KG1 (cell line): ENCODE data around the gene MAPK14.
A peak's percentile ranks its signal among the peaks of the same experiment; 100 is the strongest.

ENCODE experiments used
- DNase-seq: peaks from one replicate; lab custom pipeline; 2025; lab: John Stamatoyannopoulos, UW

Gene MAPK14

DNA sequence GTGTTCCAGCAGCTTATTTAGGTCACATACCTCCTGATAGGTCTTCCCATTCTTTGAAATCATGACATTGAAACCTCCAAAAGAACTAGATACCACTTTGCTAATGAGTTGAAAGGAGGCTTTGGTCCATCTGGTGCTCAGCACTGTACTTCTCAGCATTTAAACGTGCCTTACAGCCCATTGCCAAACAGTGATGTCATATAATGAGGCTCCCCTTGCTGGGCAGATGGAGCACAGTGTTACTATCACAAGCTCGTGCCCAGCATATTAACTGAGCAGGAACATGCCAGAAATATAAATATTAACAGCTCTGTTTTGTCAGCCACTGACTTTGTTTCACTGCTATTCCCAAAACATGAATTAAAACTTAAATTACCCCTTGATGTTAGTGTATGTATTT lies 77.2 kb downstream of the MAPK14 start:
- no peak for DNase-seq

DNA sequence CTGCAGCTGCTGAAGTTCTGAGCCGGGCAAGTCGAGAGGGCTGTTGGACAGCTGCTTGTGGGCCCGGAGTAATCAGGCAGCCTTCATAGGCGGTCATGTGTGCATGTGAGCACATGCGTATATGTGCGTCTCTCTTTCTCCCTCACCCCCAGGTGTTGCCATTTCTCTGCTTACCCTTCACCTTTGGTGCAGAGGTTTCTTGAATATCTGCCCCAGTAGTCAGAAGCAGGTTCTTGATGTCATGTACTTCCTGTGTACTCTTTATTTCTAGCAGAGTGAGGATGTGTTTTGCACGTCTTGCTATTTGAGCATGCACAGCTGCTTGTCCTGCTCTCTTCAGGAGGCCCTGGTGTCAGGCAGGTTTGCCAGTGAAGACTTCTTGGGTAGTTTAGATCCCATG lies 81.5 kb downstream of the MAPK14 start:
- no peak for DNase-seq

DNA sequence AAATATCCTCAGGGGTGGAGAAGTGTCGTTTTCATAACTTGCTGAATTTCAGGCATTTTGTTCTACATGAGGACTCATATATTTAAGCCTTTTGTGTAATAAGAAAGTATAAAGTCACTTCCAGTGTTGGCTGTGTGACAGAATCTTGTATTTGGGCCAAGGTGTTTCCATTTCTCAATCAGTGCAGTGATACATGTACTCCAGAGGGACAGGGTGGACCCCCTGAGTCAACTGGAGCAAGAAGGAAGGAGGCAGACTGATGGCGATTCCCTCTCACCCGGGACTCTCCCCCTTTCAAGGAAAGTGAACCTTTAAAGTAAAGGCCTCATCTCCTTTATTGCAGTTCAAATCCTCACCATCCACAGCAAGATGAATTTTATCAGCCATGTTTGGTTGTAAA lies 82.4 kb downstream of the MAPK14 start:
- no peak for DNase-seq

DNA sequence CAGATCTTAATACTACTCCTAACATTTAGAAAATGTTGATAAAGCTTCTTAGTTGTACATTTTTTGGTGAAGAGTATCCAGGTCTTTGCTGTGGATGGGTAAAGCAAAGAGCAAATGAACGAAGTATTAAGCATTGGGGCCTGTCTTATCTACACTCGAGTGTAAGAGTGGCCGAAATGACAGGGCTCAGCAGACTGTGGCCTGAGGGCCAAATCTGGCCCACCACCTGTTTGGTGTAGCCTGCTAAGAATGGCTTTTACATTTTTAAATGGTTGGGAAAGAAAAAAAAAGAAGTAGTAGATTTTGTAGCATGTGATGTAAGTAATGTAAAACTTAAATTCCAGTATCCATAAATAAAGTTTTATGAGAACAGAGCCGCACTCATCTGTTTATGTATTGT lies 83.3 kb downstream of the MAPK14 start:
- no peak for DNase-seq

DNA sequence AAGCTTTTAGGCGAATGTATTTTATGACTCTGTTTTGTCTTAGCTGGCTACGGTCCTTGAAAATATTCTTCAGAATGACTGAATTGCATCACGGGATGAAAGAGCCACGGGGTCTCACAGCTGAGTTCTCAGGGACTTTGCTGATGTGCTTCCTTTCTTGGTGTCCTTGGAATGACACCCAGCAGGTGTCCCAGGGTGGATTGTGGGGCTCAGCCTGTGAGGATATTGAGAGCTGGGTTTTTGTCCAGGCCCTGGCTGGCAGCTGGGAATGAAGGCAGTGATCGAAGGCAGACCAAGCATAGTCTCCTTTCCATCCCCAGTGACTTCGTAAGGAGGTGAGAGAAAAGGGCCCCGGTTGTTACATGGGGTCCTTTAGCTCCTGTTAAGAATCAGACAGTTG lies 83.9 kb downstream of the MAPK14 start:
- no peak for DNase-seq

DNA sequence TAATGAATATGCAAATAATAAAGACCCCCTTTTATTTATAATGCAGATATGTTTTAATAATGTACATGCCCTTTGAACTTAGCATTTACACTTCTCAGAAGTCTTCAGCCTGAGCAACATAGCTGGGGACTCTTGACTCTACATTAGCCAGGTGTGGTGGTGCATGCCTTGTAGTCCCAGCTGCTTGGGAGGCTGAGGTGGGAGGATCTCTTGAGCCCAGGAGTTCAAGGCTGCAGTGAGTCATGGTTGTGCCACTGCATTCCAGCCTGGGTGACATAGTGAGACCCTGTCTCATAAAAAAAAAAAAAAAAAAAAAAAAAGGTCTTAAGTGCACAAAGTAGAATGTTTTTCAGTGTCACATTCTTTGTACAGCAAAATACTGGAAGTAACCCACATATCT lies 85.4 kb downstream of the MAPK14 start:
- no peak for DNase-seq

DNA sequence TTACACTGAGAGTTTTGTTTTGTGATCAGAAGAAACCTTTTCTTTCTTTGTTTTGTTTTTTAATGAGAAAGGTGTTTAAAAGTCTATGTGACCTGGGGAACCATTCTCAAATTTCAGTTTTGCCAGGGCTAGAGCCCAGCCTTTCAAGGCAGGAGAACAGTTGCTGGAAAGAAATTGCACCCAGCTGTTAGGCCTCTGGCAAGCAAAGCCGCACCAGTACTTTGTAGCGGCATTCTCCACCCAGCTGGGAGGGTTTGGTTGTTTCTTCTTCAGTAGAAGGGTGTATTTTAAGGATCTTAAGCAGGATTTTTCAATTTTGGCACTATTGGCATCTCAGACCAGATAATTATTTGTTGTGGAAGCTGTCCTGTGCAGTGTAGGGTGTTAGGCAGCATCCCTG lies 86.1 kb downstream of the MAPK14 start:
- DNase-seq = no peak

DNA sequence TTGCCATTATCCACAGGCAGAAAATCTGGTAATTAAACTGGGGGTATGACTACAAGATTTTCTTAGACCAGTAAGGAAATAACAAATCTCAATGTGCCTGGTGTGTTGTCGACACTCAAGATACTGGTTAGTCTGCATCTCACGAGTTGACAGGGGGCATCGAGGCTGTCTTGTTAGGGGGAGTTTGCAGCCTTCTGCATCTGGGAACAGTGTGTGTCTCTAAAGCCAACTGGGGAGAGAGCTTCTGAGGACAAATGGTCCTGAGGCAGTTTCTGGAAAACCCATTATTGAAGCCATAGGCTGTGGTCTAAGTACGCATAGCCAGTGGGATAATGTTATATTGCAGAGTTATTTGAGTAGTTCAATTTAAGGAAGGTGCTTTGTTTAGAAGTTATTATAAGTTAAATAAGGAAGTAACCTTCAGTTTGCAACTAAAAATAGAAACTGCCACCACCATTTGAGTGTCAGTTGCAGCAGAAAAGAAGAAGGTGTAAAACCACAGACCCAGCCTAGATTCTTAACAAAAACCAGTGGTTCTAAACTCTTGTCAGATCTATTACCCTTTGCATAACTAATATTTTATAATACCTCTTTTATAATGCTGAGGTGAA lies 87.3 kb downstream of the MAPK14 start:
- DNase-seq = peak; percentile 56

DNA sequence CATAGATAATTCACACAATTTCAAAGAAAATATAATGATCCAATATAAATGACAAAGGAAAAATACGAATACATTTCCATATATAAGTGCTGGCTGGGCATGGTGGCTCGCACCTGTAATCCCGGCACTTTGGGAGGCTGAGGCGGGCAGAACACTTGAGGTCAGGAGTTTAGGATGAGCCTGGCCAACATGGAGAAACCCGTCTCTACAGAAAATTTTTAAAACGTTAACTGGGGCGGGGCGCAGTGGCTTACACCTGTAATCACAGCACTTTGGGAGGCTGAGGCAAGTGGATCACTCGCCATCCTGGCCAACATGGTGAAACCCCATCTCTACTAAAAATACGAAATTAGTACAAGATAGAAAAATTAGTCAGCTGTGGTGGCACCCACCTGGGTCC lies 87.8 kb downstream of the MAPK14 start:
- DNase-seq = no peak

DNA sequence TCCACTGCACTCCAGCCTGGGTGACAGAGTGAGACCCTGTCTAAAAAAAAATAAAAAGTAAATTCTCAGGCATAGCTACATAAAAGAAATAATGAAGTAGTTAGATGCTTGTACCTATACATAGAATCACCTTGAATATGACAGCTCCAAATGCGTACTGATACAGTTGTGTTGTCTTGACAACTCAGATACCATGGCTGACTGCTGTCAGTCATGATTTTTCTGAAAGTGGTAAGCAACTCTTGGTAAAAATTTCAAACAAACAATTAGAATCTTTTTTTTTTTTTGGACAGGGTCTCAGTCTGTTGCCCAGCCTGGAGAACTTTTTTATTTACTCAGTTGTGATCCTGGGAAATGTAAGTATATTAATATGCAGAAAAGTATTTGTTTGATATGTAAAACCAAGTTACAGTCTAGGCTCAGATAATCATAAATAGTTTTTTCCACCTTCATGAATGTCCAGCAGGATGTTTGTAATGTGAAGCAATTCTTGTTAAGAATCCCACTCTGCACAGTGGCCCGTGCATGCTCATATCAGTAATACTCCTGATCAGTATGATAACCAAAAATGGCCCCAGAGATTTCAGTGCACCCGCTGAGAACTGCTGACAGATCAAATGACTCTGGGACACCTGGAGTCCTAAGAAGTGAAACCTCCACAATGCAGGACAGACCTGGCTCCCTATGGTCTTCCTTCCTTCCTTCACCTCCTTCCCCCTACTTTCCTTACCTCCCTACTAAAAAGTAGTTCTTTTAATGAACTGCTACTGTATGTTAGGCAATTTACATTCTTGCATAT lies 88.7 kb downstream of the MAPK14 start:
- DNase-seq = no peak

DNA sequence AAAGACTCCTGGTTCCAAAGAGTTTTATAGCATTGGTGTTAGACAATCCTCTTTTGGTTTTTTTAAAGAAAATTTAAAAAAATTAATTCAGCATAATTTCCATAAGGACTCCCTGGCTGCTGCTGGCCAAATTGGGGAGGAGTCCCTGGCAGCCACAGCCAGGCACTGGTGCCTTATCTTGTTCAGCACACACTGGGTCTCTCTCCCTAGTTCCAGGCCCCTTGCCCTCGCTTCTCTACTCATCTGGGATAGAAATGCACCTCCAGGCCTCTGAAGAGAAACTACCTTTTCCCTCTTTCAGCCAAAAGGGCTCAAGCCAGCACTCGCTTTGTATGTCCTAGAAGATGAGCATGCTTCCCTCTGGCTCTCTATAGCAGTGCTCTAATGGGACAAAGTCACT lies 89.3 kb downstream of the MAPK14 start:
- DNase-seq = no peak

DNA sequence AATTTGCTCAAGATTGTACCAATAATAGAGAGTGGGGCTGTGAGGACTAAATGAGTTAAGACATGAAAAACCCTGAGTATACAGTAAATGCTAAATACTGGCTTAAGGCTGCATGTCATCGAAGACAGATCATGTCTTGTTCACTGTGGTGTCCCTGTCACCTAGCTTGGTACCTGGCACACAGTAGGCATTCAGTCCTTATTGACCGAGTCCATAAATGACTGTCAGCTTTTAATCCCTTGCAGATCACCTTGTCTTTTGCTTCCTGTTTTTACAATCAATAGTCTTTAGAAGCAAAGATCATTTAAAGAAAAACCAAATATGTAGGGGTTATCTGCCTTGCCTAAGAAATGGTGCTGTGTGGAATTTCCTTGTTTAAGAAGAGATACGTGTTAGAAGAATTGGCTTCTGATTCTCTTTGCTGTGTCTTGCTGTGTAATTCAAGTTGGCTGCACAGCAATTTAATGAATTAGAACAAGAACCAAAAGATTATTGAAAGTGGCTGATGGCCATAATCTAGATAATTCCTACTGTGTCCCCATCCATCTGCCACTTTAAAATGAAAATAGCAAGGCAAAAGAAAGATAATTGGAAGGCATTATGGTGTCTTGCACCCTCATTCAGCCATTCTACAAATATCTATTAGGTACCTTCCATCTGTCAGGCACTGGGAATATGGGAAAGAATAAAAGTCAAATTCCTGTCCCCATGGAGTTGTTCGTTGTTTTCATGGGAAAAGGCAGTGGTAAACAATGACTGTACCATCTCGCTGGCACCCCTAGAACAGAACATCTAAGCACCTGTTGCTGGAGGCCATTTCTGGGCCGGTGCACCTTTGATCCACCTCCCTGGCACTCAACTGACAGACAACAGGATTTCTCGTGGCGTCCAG lies 90.3 kb downstream of the MAPK14 start:
- no peak for DNase-seq

DNA sequence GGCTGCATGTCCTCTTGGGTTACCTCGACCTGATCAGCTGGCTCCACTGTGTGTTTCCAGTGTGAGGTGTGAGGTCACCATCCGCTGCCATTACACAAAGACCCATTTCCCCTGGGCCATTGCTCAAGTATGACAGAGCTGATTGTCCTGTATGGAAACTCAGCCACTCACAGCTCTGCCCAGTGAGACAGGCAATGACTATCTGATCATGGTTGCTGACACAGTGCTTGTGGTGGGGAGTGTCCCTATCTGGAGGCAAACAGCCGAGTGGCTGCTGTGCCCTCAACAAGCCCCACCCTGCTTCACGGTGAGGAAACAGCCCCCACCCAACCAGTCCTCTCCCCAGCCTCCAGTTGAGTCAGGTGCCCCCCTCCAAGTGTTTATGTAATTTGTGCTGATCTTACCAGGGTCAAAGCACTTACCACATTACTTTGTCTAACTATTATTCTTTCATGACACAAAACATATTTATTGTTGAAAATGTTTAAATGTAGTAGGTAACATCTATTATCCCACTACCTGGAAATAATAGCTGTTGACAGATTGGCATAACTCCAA lies 91.0 kb downstream of the MAPK14 start:
- DNase-seq = no peak

DNA sequence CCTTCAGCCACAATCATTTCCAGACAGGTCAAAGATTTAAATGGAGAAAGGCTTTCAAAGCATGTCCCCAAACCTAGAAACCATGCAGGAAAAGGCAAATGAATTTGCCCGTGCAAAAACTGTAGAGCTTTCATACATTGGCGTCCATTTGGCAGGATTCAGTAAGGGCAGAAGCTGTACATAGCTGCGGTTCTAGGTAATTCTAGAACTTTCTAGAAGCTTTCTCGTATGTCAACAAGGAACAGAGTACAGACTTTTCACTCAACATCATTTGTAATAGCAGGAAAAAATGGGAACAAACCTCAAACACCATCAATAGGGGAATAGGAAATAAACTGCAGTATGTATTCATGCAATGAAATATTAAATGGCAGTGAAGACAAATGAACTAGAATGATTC lies 91.6 kb downstream of the MAPK14 start:
- no peak for DNase-seq

DNA sequence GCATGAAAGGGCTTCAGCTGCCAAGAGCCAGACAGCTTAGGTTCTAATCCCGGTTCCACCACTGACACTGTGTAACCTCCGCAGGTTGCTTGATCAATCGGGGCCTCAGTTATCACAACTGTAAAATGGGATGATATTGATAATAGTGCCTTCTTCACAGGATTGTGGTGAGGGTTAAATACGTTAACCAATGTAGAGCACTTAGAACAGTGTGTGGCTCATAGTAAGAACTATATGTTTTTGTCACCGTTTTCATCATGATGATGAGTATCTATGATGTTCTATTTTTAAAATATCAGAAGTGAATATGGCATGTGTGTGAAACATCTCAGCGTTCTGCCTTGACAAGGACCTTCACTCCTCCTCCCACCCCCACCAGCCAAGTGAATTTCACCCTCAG lies 92.4 kb downstream of the MAPK14 start:
- no peak for DNase-seq

DNA sequence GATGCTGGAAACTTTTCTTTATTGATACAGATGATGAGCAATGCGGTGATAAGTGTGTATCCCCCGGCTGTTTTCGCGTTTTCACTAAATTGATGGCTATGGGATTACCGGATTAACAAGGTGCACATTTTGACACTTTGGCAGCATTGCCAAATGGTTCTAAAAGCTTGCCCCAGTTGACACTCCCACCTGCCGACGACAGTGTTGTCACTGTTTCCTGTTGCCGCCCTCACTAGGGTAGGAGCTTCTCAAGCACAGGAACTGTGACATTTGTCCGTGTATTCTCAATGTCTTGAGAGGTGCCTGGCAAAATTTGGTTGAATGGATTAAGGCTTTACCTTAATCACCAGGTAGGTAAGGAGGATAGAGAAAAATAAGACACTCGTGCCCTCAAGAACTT lies 92.9 kb downstream of the MAPK14 start:
- DNase-seq = no peak

DNA sequence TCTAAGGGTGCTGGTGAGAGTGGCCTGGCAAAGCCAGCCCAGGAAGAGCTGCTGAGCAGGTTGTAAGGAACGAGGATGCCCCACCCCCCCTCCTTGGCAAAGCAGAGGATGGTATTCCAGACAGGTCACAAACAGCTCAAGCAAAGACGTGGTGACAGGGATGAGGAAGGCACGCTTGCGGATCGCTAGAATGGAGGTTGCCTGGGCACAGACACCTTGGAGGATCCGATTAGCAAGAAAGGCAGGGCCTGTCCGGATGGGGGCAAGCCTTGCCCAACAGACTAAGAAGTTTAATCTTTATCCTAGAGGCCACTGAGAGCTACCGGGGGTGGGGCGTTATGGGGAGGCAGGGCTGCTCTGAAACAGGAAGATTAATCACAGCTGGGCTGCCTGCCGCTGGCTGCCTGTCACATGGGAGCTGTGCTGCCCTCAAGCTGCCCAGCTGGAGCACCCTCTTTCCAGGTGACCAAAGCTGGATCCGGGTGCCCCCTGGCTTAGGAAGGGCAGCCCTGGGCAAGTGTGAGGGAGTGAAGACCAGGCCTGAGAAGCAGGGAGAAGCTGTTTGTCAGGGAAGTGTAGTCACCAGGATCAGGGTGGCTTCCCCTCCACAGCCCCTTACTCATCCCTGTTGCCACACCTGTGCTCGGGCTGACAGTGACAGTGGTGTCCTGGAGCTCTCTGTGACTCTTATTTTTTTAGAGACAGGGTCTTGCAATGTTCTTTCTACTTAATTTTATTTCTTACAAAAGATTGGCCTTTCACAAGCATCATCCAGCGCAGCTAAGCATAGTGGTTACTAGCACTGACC lies 93.6 kb downstream of the MAPK14 start:
- DNase-seq = no peak

DNA sequence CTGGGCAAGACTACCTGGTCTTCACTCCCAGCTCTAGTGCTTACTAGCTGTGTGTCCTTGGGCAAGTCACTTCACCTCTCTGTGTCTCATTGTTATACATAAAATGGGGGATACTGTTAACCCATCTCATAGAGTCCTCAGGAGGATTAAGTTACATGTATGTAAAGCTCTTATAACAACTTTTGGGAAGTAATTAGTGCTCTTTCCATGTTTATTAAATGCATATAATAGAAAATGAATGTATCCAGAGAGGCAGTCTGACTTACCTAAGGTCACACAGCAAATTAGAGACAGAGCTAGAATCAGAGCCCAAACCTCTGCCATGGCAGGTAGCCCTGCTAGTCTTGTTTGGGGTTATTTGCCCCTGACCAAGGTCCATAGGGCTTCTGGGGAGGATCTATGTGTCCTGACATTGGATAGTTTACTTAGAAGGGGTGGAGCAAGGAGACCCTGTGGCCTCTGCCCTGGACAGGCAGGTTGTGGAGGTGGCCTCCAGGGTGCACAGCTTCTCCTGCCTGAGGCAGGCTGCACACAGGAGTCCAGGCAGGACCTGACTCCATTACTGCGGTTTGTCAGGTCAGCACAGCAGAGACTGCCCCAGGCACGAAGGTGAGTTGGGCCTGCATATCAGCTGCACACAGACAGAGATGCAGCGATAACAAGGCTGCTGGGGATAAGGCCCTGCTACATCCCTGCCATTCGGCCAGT lies 94.3 kb downstream of the MAPK14 start:
- DNase-seq = no peak

DNA sequence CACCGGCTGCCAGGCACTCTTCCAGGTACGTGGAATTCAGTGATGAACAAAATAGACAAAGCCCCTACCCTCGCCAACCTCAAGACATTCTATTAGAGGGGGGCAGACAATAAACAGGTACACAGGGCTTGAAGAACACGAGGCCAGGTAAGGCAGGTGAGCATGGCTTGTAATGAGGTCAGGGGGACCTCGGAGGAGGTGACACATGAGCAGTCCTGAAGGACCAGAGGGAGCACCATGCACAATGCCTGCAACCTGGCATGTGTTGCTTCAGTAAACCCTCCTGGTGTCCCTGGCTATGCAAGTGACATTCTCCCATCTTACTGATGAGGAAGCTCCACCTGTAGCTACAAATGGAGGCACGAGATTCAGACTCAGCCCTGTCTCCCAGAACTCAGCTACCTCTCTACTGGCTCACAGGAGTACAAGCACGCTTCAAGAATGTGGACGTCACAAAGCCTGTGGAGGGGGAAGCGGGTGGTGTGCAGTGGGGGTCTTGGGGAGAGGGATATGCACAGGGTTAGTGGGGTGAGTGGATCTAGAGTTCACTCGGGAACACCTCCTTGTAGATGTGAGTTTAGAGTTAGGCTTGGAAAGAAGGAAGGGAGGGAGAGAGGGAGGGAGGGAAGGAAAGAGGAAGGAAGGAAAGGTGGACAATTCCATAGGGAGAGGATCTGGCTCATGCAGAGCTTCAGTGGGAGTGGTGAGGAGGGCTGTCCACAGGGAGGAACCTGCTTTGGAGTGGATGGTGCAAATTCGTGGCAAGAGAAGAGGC lies 95.1 kb downstream of the MAPK14 start:
- DNase-seq = no peak
